ENCODE data around the gene CD247. TPM values are rescaled to one million over a fixed set of nuclear protein-coding genes. Genes with fewer than 3 reads are reported as not detected.

The CD247 gene
- total RNA-seq, 1 experiment from 2014 or later = 0.97 TPM

DNA sequence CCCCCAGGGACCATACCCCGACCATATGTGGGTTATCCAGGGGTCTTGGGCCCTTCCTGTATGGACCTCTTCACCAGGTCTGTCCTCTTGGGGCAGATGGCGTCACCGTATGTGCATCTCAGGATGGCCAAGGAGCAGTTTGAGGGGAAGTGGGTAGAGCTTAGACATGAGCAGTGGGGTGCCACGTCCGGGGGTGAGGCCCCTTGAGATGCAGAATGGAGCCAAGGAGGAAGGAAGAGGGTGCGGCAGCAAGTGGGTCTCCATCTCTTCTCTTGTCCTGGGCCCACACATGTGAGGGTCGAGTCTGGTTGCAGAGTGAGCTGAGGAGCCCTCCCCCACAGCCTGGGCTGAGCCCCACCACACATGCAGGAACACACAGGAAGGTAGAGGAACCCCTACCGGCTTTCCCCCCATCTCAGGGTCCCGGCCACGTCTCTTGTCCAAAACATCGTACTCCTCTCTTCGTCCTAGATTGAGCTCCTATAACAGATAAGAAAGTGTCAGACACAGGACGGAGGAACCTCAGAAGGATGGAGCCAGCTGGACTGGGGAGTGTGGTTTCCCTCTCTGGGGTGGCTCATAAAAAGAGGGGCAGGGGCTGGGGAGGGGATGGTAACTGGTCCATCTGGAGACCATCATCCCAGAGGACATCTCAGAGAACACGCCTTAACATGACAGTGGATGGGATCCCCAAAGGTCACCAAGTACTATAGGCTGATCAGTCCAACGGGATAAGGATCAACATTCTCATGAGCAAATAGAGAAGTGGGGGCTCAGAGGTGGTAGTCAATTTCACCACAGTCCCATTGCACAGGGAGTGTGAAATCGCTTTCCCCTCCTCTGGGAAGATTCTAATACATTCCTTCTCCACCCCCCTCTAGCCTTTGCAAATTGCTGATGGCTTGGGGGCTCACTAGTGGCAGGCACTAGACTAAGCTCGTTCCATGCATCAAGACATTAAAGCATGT is 79.9 kb downstream of the CD247 start:
- peaks cover 8% of the 10 kb centered on the region for H3K36me3 Mint-ChIP-seq (ENCODE audit: insufficient read depth, unreplicated experiment)
- no peaks in the 10 kb centered on the region for H3K27me3 Mint-ChIP-seq (ENCODE audit: unreplicated experiment)
- peaks cover 19% of the 10 kb centered on the region for H3K4me1 Mint-ChIP-seq (ENCODE audit: low read depth, unreplicated experiment)
- BruUV-seq (replicated peaks) = no TSS peak
- CTCF ChIA-PET = interaction anchor here (1.0 to 1.2 kb wide), 3 partner anchors 9 to 218 kb away, joined by 3 to 4 read pairs (median 3); partner anchors contain the start of gene POU2F1
- DNase-seq = no peak
- H3K27ac Mint-ChIP-seq (ENCODE audit: unreplicated experiment) = no peak overlapping the region
- peak overlapping the region; percentile 65 for H3K4me3 Mint-ChIP-seq (ENCODE audit: low read depth, unreplicated experiment)
- H3K9me3 Mint-ChIP-seq (ENCODE audit: low read depth, unreplicated experiment) = no peaks in the 10 kb centered on the region
- TF ChIP-seq, protein P1, sequence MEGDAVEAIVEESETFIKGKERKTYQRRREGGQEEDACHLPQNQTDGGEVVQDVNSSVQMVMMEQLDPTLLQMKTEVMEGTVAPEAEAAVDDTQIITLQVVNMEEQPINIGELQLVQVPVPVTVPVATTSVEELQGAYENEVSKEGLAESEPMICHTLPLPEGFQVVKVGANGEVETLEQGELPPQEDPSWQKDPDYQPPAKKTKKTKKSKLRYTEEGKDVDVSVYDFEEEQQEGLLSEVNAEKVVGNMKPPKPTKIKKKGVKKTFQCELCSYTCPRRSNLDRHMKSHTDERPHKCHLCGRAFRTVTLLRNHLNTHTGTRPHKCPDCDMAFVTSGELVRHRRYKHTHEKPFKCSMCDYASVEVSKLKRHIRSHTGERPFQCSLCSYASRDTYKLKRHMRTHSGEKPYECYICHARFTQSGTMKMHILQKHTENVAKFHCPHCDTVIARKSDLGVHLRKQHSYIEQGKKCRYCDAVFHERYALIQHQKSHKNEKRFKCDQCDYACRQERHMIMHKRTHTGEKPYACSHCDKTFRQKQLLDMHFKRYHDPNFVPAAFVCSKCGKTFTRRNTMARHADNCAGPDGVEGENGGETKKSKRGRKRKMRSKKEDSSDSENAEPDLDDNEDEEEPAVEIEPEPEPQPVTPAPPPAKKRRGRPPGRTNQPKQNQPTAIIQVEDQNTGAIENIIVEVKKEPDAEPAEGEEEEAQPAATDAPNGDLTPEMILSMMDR (IDR thresholded peaks at IDR 0.05; ENCODE audit: unreplicated experiment) = no peak
- intact Hi-C loops (cut with micrococcal nuclease; ENCODE audit: unreplicated experiment) = loop anchor here (10.0 kb wide), 1 partner anchor 314 kb away; no protein-coding TSS in a partner anchor

DNA sequence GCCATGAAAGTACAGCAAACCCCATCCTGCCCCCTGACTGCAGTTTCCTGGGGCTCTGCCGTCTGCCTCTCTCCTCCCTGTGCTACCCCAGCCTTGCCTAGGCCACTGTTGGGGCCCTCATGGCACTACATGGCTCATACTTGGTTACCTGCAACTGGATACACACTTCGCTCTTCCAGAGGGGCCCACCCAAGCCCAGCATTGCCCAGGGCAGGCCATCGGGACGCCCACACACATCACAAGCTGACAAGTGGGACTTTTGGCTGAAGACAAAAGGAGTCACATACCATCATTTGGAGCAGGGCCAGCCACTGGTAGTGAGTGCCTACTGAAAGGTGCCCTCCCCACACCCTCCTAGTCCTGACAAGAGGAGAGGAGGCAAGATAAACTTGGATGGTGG is 82.8 kb downstream of the CD247 start:
- Mint-ChIP-seq H3K9me3 (ENCODE audit: low read depth, unreplicated experiment) (no peaks in the 10 kb centered on the region), H3K4me1 (ENCODE audit: low read depth, unreplicated experiment) (no peaks in the 10 kb centered on the region), H3K27ac (ENCODE audit: unreplicated experiment) (no peak overlapping the region), H3K27me3 (ENCODE audit: unreplicated experiment) (no peaks in the 10 kb centered on the region), H3K4me3 (ENCODE audit: low read depth, unreplicated experiment) (no peak overlapping the region), H3K36me3 (ENCODE audit: insufficient read depth, unreplicated experiment) (peaks cover 8% of the 10 kb centered on the region)
- intact Hi-C loops (cut with micrococcal nuclease; ENCODE audit: unreplicated experiment) = loop anchor here (10.0 kb wide), 1 partner anchor 311 kb away; no protein-coding TSS in a partner anchor
- TF ChIP-seq, protein P1 (IDR thresholded peaks at IDR 0.05; ENCODE audit: unreplicated experiment) = no peak
- BruUV-seq (replicated peaks) = no TSS peak
- CTCF ChIA-PET = no interaction called here
- no peak for DNase-seq

DNA sequence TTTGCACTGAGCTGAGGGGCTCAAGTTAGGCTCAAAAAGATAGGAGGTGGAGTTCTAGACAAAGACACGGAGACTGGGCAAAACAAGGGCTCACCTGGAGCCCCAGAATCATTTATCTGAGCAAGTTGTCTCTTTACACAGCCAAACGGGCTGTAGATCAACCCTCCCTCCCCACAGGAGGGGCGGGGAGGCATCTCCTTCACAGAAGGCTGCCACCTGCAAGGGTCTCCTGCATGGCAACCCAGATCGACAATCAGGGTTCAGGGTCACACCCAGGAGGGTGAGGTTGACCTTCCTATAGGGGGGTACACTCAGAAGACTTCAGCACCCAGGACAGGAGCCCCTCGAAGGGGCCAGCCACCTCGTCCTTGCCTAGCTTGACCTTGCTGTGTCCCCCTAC is 84.0 kb downstream of the CD247 start:
- H3K4me1 Mint-ChIP-seq (ENCODE audit: low read depth, unreplicated experiment) = no peaks in the 10 kb centered on the region
- H3K27ac Mint-ChIP-seq (ENCODE audit: unreplicated experiment) = no peak overlapping the region
- peaks cover 3% of the 10 kb centered on the region for H3K36me3 Mint-ChIP-seq (ENCODE audit: insufficient read depth, unreplicated experiment)
- DNase-seq = no peak
- intact Hi-C loops (cut with micrococcal nuclease; ENCODE audit: unreplicated experiment) = loop anchor here (10.0 kb wide), 1 partner anchor 310 kb away; no protein-coding TSS in a partner anchor
- no peaks in the 10 kb centered on the region for H3K9me3 Mint-ChIP-seq (ENCODE audit: low read depth, unreplicated experiment)
- no peak overlapping the region for H3K4me3 Mint-ChIP-seq (ENCODE audit: low read depth, unreplicated experiment)
- CTCF ChIA-PET = interaction anchor here (0.7 kb wide), 1 partner anchor 358 kb away, joined by 7 read pairs; no protein-coding TSS in a partner anchor
- no TSS peak for BruUV-seq (replicated peaks)
- no peaks in the 10 kb centered on the region for H3K27me3 Mint-ChIP-seq (ENCODE audit: unreplicated experiment)
- TF ChIP-seq, protein P1 (IDR thresholded peaks at IDR 0.05; ENCODE audit: unreplicated experiment) = no peak

DNA sequence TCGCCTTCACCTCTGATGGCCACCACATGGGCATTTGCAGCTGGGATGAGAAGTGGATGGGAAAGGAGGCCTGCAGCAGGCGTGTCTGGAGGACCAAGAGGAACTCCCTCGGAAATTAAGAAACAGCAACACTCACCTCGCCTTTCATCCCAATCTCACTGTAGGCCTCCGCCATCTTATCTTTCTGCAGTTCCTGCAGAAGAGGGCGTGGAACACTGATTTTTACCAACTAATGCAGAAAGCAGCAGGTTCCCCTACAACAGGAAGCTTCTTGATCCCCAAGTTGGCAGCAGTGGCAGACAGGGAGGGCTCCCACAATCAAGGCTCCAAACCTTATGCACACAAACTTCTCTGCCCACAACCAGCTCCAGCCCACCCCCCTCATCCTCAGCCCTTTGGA is 84.4 kb downstream of the CD247 start:
- TF ChIP-seq, protein P1 (IDR thresholded peaks at IDR 0.05; ENCODE audit: unreplicated experiment) = no peak
- no peak for DNase-seq
- no peak overlapping the region for H3K4me3 Mint-ChIP-seq (ENCODE audit: low read depth, unreplicated experiment)
- no peaks in the 10 kb centered on the region for H3K36me3 Mint-ChIP-seq (ENCODE audit: insufficient read depth, unreplicated experiment)
- no peaks in the 10 kb centered on the region for H3K4me1 Mint-ChIP-seq (ENCODE audit: low read depth, unreplicated experiment)
- intact Hi-C loops (cut with micrococcal nuclease; ENCODE audit: unreplicated experiment) = loop anchor here (10.0 kb wide), 1 partner anchor 309 kb away; no protein-coding TSS in a partner anchor
- CTCF ChIA-PET = interaction anchor here (0.7 kb wide), 1 partner anchor 357 kb away, joined by 7 read pairs; no protein-coding TSS in a partner anchor
- no TSS peak for BruUV-seq (replicated peaks)
- no peak overlapping the region for H3K27ac Mint-ChIP-seq (ENCODE audit: unreplicated experiment)
- H3K27me3 Mint-ChIP-seq (ENCODE audit: unreplicated experiment) = no peaks in the 10 kb centered on the region
- H3K9me3 Mint-ChIP-seq (ENCODE audit: low read depth, unreplicated experiment) = no peaks in the 10 kb centered on the region
